Measurements from ENCODE around the gene CA9. TPM values are rescaled to one million over a fixed set of nuclear protein-coding genes. Genes with fewer than 3 reads are reported as not detected.

The CA9 gene
- total and polyA plus RNA-seq, 9 of the 15 experiments (the other 6 are each of a cell fraction or from before 2014, with no cell fraction given), result 0.15 to 10.6 (median 0.60) TPM; not detected in 4

DNA sequence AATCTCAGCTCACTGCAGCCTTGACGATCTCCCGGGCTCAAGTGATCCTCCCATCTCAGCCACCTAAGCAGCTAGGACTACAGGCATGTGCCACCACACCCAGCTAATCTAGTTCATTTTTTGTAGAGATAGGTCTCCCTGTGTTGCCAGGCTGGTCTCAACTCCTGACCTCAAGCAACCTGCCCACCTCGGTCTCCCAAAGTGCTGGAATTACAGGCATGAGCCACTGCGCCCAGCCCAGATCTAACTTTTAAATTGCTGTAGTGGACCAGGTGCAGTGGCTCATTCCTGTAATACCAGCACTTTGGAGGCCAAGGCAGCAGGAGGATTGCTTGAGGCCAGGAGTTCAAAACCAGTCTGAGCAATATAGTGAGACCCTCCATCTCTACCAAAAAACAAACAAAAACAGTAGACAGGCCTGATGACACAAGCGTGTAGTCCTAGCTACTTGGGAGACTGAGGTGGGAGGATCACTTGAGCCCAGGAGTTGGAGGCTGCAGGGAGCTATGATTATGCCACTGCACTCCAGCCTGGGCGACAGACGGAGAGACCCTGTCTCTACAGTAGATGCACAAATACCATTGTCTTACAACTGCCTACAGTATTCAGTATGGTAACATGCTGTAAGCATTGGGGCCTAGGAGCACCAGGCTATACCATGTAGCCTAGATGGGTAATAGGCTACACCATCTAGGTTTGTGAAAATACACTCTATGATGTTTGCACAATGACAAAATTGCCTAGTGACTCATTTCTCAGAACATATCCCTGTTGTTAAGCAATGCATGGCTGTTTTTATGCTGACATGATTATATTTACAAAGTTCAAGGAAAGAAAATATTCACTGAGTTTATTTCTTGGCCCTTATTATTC lies 21.5 kb upstream of the CA9 start (continued):
- TF ChIP-seq, protein P1, sequence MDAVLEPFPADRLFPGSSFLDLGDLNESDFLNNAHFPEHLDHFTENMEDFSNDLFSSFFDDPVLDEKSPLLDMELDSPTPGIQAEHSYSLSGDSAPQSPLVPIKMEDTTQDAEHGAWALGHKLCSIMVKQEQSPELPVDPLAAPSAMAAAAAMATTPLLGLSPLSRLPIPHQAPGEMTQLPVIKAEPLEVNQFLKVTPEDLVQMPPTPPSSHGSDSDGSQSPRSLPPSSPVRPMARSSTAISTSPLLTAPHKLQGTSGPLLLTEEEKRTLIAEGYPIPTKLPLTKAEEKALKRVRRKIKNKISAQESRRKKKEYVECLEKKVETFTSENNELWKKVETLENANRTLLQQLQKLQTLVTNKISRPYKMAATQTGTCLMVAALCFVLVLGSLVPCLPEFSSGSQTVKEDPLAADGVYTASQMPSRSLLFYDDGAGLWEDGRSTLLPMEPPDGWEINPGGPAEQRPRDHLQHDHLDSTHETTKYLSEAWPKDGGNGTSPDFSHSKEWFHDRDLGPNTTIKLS (IDR thresholded peaks at IDR 0.05; ENCODE audit: borderline replicate concordance, low read depth), result no peak
- TF ChIP-seq CREM (IDR thresholded peaks at IDR 0.05; ENCODE audit: low read depth), result no peak
- no peak for TF ChIP-seq BRD4 (IDR thresholded peaks at IDR 0.05)
- no peak for TF ChIP-seq BHLHE40 (IDR thresholded peaks at IDR 0.05; ENCODE audit: low read length)
- TF ChIP-seq FOXJ3 (CRISPR knock-in tag; IDR thresholded peaks at IDR 0.05), result no peak
- no peak for TF ChIP-seq CXXC5 (CRISPR knock-in tag; IDR thresholded peaks at IDR 0.05)
- peak; percentile 88 for TF ChIP-seq ZNF316 (IDR thresholded peaks at IDR 0.05)
- TF ChIP-seq CBX1 (IDR thresholded peaks at IDR 0.05; ENCODE audit: low read depth), result no peak
- TF ChIP-seq, protein P2, sequence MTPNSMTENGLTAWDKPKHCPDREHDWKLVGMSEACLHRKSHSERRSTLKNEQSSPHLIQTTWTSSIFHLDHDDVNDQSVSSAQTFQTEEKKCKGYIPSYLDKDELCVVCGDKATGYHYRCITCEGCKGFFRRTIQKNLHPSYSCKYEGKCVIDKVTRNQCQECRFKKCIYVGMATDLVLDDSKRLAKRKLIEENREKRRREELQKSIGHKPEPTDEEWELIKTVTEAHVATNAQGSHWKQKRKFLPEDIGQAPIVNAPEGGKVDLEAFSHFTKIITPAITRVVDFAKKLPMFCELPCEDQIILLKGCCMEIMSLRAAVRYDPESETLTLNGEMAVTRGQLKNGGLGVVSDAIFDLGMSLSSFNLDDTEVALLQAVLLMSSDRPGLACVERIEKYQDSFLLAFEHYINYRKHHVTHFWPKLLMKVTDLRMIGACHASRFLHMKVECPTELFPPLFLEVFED (CRISPR knock-in tag; conservative IDR thresholded peaks at IDR 0.05), result no peak
- TF ChIP-seq, protein P3, sequence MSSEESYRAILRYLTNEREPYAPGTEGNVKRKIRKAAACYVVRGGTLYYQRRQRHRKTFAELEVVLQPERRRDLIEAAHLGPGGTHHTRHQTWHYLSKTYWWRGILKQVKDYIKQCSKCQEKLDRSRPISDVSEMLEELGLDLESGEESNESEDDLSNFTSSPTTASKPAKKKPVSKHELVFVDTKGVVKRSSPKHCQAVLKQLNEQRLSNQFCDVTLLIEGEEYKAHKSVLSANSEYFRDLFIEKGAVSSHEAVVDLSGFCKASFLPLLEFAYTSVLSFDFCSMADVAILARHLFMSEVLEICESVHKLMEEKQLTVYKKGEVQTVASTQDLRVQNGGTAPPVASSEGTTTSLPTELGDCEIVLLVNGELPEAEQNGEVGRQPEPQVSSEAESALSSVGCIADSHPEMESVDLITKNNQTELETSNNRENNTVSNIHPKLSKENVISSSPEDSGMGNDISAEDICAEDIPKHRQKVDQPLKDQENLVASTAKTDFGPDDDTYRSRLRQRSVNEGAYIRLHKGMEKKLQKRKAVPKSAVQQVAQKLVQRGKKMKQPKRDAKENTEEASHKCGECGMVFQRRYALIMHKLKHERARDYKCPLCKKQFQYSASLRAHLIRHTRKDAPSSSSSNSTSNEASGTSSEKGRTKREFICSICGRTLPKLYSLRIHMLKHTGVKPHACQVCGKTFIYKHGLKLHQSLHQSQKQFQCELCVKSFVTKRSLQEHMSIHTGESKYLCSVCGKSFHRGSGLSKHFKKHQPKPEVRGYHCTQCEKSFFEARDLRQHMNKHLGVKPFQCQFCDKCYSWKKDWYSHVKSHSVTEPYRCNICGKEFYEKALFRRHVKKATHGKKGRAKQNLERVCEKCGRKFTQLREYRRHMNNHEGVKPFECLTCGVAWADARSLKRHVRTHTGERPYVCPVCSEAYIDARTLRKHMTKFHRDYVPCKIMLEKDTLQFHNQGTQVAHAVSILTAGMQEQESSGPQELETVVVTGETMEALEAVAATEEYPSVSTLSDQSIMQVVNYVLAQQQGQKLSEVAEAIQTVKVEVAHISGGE (CRISPR knock-in tag; IDR thresholded peaks at IDR 0.05), result no peak
- TF ChIP-seq, protein P4, sequence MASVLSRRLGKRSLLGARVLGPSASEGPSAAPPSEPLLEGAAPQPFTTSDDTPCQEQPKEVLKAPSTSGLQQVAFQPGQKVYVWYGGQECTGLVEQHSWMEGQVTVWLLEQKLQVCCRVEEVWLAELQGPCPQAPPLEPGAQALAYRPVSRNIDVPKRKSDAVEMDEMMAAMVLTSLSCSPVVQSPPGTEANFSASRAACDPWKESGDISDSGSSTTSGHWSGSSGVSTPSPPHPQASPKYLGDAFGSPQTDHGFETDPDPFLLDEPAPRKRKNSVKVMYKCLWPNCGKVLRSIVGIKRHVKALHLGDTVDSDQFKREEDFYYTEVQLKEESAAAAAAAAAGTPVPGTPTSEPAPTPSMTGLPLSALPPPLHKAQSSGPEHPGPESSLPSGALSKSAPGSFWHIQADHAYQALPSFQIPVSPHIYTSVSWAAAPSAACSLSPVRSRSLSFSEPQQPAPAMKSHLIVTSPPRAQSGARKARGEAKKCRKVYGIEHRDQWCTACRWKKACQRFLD (CRISPR knock-in tag; IDR thresholded peaks at IDR 0.05), result no peak
- TF ChIP-seq, protein P5, sequence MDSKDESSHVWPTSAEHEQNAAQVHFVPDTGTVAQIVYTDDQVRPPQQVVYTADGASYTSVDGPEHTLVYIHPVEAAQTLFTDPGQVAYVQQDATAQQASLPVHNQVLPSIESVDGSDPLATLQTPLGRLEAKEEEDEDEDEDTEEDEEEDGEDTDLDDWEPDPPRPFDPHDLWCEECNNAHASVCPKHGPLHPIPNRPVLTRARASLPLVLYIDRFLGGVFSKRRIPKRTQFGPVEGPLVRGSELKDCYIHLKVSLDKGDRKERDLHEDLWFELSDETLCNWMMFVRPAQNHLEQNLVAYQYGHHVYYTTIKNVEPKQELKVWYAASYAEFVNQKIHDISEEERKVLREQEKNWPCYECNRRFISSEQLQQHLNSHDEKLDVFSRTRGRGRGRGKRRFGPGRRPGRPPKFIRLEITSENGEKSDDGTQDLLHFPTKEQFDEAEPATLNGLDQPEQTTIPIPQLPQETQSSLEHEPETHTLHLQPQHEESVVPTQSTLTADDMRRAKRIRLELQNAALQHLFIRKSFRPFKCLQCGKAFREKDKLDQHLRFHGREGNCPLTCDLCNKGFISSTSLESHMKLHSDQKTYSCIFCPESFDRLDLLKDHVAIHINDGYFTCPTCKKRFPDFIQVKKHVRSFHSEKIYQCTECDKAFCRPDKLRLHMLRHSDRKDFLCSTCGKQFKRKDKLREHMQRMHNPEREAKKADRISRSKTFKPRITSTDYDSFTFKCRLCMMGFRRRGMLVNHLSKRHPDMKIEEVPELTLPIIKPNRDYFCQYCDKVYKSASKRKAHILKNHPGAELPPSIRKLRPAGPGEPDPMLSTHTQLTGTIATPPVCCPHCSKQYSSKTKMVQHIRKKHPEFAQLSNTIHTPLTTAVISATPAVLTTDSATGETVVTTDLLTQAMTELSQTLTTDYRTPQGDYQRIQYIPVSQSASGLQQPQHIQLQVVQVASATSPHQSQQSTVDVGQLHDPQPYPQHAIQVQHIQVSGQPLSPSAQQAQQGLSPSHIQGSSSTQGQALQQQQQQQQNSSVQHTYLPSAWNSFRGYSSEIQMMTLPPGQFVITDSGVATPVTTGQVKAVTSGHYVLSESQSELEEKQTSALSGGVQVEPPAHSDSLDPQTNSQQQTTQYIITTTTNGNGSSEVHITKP (IDR thresholded peaks at IDR 0.05; ENCODE audit: partially characterized antibody), result peak; percentile 60
- TF ChIP-seq CBFB (CRISPR knock-in tag; IDR thresholded peaks at IDR 0.05), result no peak
- no peak for TF ChIP-seq RB1 (IDR thresholded peaks at IDR 0.05; ENCODE audit: low read depth)

Measured in K562 (cell line).